Endothelial cell of umbilical vein (primary cell): ENCODE results near the gene FILIP1.

Source experiments
- CTCF ChIP-seq, 2 donors: IDR thresholded peaks; 1 replicate in 1 of 2; 2 replicates in 1 of 2; pipeline ENCODE4 v1.5.1; 2011; ENCODE audit warnings: low read length in 2 of 2, mild to moderate bottlenecking in 2 of 2, moderate library complexity in 2 of 2, control low read depth in 1 of 2, inconsistent platforms in 1 of 2, low read depth in 1 of 2; ENCODE audit not compliant: insufficient read depth in 1 of 2; ENCODE audit errors: extremely low read depth in 1 of 2
- EZH2 ChIP-seq: IDR thresholded peaks from 2 replicates; pipeline ENCODE4 v1.6.1; 2012; ENCODE audit warnings: borderline replicate concordance, low read depth, mild to moderate bottlenecking, moderate library complexity, low read length, inconsistent platforms; ENCODE audit not compliant: severe bottlenecking
- MYC ChIP-seq: IDR thresholded peaks from one replicate; pipeline ENCODE4 v1.6.1; 2011; ENCODE audit warnings: mild to moderate bottlenecking, low read depth, low read length
- POLR2A ChIP-seq: IDR thresholded peaks from 2 replicates; pipeline ENCODE4 v1.6.1; 2012; ENCODE audit warnings: low read depth, mild to moderate bottlenecking, control low read depth, low read length
- POLR2AphosphoS5 ChIP-seq: IDR thresholded peaks from 2 replicates; pipeline ENCODE4 v1.6.1; 2012; ENCODE audit warnings: low read depth, mild to moderate bottlenecking, control low read depth, low read length, moderate library complexity; ENCODE audit not compliant: insufficient read depth

- no peak for TF ChIP-seq CTCF (IDR thresholded peaks at IDR 0.05; ENCODE audit: extremely low read depth in 1 of 2, insufficient read depth in 1 of 2, low read depth in 1 of 2, low read length in 2 of 2)
- no peak for TF ChIP-seq EZH2
- no peak for TF ChIP-seq POLR2AphosphoS5
- no peak for TF ChIP-seq MYC
- TF ChIP-seq POLR2A = no peak
Measured at GRCh38 chr6:75424618-75425548, 68.7 kb downstream of the FILIP1 start.
